ENCODE data around the gene DYNC2I2.

DYNC2I2 gene

GRCh38 chr9:128654481-128654880, 2.2 kb downstream of the DYNC2I2 start:
- TF ChIP-seq CREB1 (IDR thresholded peaks at IDR 0.05; ENCODE audit: low read depth) = no peak
- no peak for TF ChIP-seq USF1 (IDR thresholded peaks at IDR 0.05)
- TF ChIP-seq NFIC (IDR thresholded peaks at IDR 0.05) = no peak
- no peak for TF ChIP-seq EP300 (IDR thresholded peaks at IDR 0.05; ENCODE audit: borderline replicate concordance)
- TF ChIP-seq CEBPB (IDR thresholded peaks at IDR 0.05) = no peak
- no peak for TF ChIP-seq ZBTB7A (IDR thresholded peaks at IDR 0.05; ENCODE audit: low read depth)
- no peak for TF ChIP-seq TAF1 (IDR thresholded peaks at IDR 0.05; ENCODE audit: low read depth)
- no peak for TF ChIP-seq REST (IDR thresholded peaks at IDR 0.05; ENCODE audit: low read depth)
- no peak for TF ChIP-seq TCF12 (IDR thresholded peaks at IDR 0.05; ENCODE audit: low read depth)
- no peak for TF ChIP-seq TEAD4 (IDR thresholded peaks at IDR 0.05)
- TF ChIP-seq YY1 (IDR thresholded peaks at IDR 0.05; ENCODE audit: low read depth) = no peak
- no peak for TF ChIP-seq MAX (IDR thresholded peaks at IDR 0.05)
- no peak for TF ChIP-seq EGR1 (IDR thresholded peaks at IDR 0.05)

- TF ChIP-seq CREB1 (IDR thresholded peaks at IDR 0.05; ENCODE audit: low read depth) (no peak), CEBPB (IDR thresholded peaks at IDR 0.05) (no peak), MAX (IDR thresholded peaks at IDR 0.05) (no peak), NFIC (IDR thresholded peaks at IDR 0.05) (no peak), EP300 (IDR thresholded peaks at IDR 0.05; ENCODE audit: borderline replicate concordance) (no peak), TAF1 (IDR thresholded peaks at IDR 0.05; ENCODE audit: low read depth) (no peak), YY1 (IDR thresholded peaks at IDR 0.05; ENCODE audit: low read depth) (no peak), FOXM1 (IDR thresholded peaks at IDR 0.05; ENCODE audit: borderline replicate concordance, low read depth) (no peak), REST (IDR thresholded peaks at IDR 0.05; ENCODE audit: low read depth) (no peak), USF1 (IDR thresholded peaks at IDR 0.05) (no peak), TEAD4 (IDR thresholded peaks at IDR 0.05) (no peak), EGR1 (IDR thresholded peaks at IDR 0.05) (no peak)
Measured at GRCh38 chr9:128653908-128654307, 2.7 kb downstream of the DYNC2I2 start.

- TF ChIP-seq ZBTB7A (IDR thresholded peaks at IDR 0.05; ENCODE audit: low read depth) (no peak), CEBPB (IDR thresholded peaks at IDR 0.05) (no peak), TCF12 (IDR thresholded peaks at IDR 0.05; ENCODE audit: low read depth) (no peak), MAX (IDR thresholded peaks at IDR 0.05) (no peak), NFIC (IDR thresholded peaks at IDR 0.05) (no peak), REST (IDR thresholded peaks at IDR 0.05; ENCODE audit: low read depth) (no peak), EP300 (IDR thresholded peaks at IDR 0.05; ENCODE audit: borderline replicate concordance) (no peak), EGR1 (IDR thresholded peaks at IDR 0.05) (no peak)
Measured at GRCh38 chr9:128651798-128652197, 4.8 kb downstream of the DYNC2I2 start.

- TF ChIP-seq RAD21 (IDR thresholded peaks at IDR 0.05; ENCODE audit: low read depth) = peak; percentile 37; the same call in 1 of the 2 replicates
Measured at GRCh38 chr9:128648206-128648605, 8.4 kb downstream of the DYNC2I2 start.
